ENCODE results near the gene NBR1.
"Not testable (repeated sequence)": the region's sequence is repeated elsewhere in the genome, so short reads cannot be mapped to it uniquely, and the experiment has no call there.

Gene NBR1, protein sequence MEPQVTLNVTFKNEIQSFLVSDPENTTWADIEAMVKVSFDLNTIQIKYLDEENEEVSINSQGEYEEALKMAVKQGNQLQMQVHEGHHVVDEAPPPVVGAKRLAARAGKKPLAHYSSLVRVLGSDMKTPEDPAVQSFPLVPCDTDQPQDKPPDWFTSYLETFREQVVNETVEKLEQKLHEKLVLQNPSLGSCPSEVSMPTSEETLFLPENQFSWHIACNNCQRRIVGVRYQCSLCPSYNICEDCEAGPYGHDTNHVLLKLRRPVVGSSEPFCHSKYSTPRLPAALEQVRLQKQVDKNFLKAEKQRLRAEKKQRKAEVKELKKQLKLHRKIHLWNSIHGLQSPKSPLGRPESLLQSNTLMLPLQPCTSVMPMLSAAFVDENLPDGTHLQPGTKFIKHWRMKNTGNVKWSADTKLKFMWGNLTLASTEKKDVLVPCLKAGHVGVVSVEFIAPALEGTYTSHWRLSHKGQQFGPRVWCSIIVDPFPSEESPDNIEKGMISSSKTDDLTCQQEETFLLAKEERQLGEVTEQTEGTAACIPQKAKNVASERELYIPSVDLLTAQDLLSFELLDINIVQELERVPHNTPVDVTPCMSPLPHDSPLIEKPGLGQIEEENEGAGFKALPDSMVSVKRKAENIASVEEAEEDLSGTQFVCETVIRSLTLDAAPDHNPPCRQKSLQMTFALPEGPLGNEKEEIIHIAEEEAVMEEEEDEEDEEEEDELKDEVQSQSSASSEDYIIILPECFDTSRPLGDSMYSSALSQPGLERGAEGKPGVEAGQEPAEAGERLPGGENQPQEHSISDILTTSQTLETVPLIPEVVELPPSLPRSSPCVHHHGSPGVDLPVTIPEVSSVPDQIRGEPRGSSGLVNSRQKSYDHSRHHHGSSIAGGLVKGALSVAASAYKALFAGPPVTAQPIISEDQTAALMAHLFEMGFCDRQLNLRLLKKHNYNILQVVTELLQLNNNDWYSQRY

DNA sequence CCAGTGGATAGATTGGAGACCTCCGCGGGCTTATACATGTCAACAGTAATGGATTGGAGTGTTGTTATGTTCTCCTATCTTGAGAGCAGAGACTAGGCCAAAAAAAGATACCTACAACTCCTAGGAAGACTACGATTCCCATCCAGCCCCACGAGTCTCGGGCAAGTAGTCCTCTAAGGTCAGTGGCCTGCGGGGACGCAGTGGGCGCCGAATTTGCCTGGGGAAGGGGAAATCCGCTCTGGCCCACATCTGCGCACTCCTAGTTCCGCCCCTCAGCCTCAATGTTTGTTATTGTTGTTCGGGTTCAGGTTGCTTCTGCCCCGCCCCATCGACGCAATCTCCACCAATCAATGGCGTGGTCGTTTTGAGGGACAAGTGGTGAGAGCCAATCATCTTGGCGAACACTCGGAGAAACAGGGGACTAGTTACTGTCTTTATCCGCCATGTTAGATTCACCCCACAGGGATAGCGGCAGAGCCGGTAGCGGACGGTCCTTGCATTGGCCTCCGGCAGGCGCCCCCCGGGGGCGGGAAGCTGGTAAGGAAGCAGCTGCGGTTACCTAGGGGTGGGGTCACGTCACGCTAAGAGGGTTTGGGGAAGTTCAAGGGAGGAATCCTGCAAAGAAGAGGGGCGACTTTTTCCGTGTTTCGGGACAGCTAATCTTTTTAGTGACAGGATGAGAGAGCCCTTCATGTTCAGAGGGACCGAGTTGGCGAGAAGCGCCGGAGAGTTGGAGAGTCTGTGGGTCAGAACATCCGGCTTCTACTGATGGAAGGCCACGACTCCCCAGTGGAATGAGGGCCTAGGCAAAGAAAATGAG lies at the start of gene NBR1:
Gene NBR1 (plus strand): TSS at position 449 of the 820 bp plus-strand sequence. CDS start 4,586 bp downstream, outside the sequence.
- DNase-seq (ENCODE audit: low spot score), result peak; percentile 95

DNA sequence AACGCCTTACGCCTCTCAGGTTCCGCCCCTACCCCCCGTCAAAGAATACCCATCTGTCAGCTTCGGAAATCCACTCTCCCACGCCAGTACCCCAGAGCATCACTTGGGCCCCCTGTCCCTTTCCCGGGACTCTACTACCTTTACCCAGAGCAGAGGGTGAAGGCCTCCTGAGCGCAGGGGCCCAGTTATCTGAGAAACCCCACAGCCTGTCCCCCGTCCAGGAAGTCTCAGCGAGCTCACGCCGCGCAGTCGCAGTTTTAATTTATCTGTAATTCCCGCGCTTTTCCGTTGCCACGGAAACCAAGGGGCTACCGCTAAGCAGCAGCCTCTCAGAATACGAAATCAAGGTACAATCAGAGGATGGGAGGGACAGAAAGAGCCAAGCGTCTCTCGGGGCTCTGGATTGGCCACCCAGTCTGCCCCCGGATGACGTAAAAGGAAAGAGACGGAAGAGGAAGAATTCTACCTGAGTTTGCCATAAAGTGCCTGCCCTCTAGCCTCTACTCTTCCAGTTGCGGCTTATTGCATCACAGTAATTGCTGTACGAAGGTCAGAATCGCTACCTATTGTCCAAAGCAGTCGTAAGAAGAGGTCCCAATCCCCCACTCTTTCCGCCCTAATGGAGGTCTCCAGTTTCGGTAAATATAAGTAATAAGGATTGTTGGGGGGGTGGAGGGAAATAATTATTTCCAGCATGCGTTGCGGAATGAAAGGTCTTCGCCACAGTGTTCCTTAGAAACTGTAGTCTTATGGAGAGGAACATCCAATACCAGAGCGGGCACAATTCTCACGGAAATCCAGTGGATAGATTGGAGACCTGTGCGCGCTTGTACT lies 45.7 kb upstream of the NBR1 start, which contains the start of gene BRCA1:
Gene BRCA1 (minus strand): TSS at position 232 of the 834 bp plus-strand sequence. CDS start 1,268 bp downstream, outside the sequence.
- DNase-seq (ENCODE audit: low spot score), result peak; percentile 99

DNA sequence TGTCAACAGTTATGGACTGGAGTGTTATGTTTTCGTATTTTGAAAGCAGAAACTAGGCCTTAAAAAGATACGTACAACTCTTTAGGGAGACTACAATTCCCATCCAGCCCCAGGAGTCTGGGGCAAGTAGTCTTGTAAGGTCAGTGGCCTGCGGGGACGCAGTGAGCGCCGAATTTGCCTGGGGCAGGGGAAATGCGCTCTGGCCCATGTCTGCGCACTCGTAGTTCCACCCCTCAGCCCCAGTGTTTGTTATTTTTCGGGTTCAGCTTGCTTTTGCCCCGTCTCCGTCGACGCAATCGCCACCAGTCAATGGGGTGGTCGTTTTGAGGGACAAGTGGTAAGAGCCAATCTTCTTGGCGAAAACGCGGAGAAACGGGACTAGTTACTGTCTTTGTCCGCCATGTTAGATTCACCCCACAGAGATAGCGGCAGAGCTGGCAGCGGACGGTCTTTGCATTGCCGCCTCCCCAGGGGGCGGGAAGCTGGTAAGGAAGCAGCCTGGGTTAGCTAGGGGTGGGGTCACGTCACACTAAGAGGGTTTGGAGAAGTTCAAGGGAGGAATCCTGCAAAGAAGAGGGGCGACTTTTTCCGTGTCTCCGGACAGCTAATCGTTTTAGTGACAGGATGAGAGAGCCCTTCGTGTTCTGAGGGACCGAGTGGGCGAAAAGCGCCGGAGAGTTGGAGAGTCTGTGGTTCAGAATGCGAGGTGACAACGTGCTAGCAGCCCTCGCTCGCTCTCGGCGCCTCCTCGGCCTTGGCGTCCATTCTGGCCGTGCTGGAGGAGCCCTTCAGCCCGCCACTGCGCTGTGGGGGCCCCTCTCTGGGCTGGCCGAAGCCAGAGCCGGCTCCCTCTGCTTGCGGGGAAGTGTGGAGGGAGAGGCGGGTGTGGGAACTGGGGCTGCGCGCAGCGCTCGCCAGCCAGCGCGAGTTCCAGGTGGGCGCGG lies 44.8 kb upstream of the NBR1 start:
- no peak for DNase-seq (ENCODE audit: low spot score)

DNA sequence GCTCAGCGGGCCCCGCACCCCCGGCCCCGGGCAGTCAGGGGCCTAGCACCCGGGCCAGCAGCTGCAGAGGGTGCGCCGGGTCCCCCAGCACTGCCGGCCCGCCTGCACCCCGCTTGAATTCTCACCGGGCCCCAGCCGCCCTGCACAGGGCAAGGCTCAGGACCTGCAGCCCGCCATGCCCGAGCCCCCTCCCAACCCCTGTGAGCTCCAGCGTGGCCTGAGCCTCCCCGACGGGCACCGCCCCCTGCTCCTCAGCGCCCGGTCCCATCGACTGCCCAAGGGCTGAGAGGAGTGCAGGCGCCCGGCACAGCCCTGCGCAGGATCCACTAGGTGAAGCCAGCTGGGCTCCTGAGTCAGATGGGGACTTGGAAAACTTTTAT lies 44.1 kb upstream of the NBR1 start:
- DNase-seq (ENCODE audit: low spot score), result no peak

DNA sequence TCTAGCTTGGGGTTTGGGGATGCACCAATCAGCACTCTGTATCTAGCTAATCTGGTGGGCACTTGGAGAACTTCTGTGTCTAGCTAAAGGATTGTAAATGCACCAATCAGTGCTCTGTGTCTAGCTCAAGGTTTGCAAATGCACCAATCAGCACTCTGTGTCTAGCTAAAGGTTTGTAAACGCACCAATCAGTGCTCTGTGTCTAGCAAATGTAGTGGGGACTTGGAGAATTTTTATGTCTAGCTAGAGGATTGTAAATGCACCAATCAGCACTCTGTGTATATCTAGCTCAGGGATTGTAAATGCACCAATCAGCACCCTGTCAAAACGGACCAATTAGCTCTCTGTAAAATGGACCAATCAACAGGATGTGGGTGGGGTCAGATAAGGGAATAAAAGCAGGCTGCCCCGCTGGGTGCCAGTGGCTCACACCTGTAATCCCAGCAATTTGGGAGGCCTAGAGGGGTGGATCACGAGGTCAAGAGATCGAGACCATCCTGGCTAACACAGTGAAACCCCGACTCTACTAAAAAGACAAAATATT lies 43.6 kb upstream of the NBR1 start:
- DNase-seq (ENCODE audit: low spot score), result not testable (repeated sequence)

DNA sequence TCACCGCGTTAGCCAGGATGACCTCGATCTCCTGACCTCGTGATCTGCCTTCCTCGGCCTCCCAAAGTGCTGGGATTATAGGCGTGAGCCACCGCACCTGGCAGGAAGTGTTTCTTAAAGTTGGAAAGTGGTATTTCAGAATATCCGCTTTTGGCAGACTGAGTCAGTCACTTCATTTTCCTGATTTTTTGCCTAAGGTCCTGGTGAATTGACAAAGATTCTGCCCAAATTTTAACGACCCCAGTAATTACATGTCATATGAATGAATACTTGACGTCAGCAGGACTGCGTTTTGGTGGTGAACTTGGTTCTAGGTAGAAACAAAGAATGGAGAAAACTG lies 41.4 kb upstream of the NBR1 start:
- peak; percentile 25 for DNase-seq (ENCODE audit: low spot score)

DNA sequence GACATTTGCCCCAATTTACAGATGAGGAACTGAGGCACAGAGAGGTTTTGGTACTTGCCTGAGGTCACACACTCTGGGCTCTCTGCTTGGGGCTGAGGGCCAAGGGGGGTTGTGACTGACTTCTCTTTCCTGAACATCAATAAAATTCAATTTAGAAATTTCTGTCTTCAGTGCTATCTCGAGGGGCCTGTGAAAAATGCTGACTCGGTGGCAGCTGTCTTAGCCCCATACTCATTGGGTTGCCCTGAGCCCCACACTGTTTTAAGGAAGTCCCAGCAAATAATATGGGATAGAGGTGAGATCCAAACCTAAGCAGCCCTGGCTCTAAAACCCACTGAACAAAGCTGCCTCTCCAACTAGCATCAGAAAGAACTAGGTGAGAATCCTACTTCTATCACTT lies 38.9 kb upstream of the NBR1 start:
- no peak for DNase-seq (ENCODE audit: low spot score)

DNA sequence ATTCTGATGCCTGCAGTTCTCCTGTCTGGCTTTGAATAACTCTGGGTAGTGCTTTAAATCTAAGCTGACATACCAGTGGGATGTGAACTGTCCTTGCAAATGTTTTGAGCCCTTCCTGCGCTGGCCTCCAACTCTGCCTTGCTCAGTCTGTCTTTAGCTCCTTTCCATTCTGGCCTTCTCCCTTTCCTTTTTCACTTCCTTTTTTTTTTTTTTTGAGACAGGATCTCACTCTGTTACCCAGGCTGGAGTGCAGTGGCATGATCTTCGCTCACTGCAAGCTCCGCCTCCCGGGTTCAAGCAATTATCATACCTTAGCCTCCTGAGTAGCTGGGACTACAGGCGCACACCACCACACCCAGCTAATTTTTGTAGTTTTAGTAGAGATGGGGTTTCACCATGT lies 37.6 kb upstream of the NBR1 start:
- not testable (repeated sequence) for DNase-seq (ENCODE audit: low spot score)

DNA sequence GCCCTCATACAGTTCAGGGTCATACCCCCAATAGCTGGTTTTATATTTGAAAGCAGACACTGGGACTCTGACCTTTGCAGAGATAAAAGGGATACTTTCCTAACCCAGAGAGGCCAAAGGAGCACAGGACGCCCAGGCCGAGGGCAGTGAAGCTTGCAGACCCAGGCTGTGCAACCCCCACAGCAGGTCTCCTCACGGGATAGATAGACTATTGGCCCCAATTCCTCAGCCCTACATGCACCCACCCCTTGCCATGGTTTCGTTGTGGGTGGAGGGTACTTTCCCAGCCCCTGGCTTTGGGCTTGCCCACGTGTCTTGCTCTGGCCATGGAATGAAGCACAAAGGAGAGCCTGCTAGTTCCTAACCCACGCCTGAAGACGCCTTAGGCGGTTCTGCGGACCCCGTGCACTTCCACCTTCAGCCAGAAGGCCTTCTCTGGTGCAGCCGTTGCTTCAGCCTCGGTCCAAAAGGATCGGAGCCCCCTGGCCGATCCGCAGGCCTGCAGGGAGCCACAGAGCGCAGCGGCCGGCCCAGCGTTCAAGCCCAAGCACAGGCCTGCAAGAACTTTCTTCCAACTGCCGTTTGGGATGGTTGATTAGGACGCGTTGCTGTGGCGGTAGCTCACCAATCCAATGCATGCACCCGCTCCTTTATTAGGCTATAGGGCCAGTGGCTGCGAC lies 36.1 kb upstream of the NBR1 start:
- no peak for DNase-seq (ENCODE audit: low spot score)

DNA sequence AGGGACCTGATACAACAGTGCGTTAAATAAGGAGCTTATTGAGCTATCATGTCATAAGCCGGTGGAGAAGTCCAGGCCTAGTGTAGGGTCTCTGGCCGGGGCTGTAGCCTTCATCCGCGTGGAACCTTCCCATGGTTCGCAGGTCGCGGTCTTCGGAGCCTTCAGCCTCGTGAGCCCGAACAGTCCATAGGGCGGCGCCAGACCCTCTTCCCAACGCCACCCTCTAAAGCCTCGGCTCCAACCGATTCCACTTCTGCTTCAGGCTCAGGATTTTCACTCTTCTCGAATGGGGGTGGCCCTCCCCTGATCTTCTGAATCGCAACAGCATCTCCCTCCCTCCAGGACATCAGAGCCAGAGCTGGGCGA lies 35.6 kb upstream of the NBR1 start:
- no peak for DNase-seq (ENCODE audit: low spot score)

DNA sequence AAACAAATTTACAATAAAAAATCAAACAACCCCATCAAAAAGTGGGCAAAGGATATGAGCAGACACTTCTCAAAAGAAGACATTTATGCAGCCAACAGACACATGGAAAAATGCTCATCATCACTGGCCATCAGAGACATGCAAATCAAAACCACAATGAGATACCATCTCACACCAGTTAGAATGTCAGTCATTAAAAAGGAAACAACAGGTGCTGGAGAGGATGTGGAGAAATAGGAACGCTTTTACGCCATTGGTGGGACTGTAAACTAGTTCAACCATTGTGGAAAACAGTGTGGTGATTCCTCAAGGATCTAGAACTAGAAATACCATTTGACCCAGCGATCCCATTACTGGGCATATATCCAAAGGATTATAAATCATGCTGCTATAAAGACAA lies 34.4 kb upstream of the NBR1 start:
- DNase-seq (ENCODE audit: low spot score), result not testable (repeated sequence)

DNA sequence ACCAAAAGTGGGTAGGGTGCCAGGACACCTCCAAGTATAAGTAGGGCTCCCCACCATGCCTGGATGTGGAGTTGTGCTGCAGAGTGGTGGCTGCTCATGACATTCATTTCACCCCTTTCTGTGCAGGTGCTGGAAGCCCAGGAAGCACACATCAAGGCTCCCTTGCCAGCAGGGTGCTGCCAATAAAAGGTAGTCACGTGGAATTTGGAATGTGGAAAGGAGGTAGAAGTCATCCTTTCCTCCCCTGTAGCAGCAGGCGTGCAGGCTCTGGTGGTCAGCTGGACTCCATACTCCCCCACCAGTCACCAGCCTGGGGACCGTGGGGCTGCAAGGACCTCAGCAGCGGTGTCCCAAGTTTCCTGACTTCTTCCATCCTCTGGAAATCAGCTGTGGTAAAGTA lies 32.5 kb upstream of the NBR1 start:
- not testable (repeated sequence) for DNase-seq (ENCODE audit: low spot score)

DNA sequence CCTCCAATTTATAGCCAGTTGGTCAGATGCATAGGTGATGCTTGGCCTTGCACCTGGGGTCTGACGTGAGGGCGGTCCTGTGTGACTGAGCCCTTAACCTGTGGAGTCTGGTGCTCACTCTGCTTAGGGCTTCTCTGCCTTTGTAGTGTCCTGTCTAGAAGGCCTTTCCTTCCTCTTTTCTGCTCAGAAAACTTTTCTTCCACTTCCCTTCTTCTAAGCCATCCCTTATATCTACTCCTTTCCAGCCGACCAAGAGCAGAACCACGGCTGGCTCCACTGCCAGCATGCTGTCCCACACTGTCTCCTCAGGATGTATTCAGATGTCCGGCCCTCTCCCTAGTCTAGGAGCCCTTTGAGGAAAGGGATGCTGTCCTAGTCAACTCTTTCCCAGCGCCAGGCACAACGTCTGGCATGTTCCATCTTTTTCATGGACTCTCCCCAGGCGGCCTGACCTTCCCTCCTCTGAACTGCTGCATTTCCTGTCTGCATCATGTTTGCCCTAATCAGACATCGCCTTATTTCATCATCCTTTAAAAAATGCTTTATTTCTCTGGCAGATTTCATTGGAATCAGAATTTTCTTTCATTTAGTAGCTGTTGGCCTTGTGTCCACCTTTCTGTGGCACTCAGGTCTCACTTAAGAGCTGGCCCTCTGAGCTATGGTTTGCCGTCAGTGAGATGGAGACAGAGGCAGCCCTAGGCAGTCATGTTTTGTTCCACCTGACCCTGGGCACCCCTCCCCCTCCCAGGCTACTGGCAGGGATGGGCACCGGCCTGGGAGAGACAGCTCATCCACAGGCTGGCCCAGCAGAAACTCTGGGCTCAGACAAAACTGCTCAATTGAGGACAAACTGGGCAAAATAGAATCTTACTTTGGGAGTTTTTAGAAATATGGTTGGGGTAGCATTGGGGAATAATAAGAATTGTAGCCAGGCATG lies 30.4 kb upstream of the NBR1 start:
- DNase-seq (ENCODE audit: low spot score), result no peak

DNA sequence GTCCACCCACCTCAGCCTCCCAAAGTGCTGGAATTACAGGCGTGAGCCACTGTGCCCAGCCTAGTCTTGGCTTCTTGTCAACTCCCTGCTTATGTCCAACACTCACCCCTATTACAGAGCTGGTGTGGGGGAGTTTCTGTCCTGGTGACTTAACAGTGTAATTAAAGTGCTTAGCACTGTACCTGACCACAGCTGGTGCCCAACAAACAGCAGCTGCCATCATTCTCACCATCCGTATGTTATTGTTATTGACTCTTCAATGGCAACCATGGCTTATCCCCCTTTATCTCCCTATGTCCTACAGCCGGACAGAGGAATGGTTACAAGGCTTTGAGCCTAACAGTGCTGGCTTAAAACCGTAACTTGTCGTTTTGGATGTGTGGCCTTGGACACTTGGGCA lies 28.9 kb upstream of the NBR1 start:
- DNase-seq (ENCODE audit: low spot score), result no peak

DNA sequence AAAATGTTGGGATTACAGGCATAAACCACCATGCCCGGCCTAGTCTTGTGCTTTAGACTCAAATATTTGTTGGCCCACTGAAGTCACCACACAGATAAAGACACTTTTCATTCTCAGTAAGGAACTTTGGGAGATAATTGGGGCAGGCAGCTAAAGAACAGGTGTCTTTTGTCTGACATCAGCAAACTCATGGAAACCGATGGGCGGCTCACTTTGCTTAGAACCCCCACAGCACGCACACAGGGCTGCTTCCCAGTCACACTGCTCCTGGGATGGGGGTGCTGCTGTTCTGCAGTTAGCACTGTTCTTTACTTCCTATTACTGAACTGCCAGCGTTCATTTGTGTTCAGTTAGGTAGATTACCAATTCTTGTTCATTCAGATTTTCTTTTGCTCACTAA lies 27.8 kb upstream of the NBR1 start:
- no peak for DNase-seq (ENCODE audit: low spot score)

DNA sequence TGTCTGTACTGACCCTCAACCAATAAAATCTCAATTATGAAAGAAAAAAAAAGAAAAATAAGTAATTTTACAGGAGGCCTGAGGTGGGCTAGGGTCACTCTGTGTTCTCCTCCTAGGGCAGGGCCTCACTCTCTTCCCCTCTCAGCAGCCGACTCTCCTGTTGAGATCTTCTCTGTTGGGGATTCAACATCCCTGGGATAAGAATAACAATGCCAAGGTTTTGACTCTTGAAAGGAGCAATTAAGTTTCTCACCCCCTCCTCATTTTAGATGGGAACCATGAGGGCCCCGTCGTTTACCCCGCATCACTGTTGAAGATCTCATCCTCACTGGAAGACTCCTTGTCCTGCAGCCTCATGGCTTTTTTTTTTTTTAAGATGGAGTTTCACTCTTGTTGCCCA lies 24.4 kb upstream of the NBR1 start:
- no peak for DNase-seq (ENCODE audit: low spot score)

DNA sequence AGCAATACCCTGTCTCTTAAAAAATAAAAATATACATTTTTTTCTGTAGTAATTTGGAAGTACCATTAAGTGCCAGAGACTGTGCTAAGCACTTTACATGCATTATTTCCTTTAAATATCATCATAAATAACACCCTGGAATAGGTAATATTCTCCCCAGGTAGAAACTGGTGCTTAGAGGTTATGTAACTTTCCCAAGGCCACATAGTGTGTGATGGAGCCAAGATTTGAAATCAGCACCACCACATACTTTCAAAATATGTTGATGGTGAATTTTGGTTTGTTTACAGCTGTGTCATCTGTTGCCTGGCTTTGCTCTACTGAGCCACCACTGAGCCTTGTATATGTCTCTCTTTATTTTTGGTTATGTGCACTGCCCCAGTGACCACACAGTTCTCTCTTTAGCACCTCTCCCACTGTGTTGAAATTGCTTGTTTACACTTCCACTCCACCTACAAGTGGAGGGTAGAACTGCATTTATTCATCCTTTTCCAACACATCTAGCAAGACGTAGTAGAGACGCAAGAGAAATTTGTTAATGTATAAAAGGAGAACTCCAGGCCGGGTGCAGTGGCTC lies 19.0 kb upstream of the NBR1 start:
- no peak for DNase-seq (ENCODE audit: low spot score)
